Endothelial cell of umbilical vein (primary cell): Measurements from ENCODE around the gene TMEM250.
A peak's percentile ranks its signal among the peaks of the same experiment; 100 is the strongest.

Experiments used
- FOS ChIP-seq: IDR thresholded peaks from 2 replicates; pipeline ENCODE4 v1.6.1; 2011; ENCODE audit warnings: mild to moderate bottlenecking, low read length, moderate library complexity, borderline replicate concordance; ENCODE audit not compliant: insufficient read depth
- POLR2AphosphoS5 ChIP-seq: IDR thresholded peaks from 2 replicates; pipeline ENCODE4 v1.6.1; 2012; ENCODE audit warnings: low read depth, mild to moderate bottlenecking, control low read depth, low read length, moderate library complexity; ENCODE audit not compliant: insufficient read depth
- TF ChIP-seq, protein P1 (sequence below), 2 donors: IDR thresholded peaks; 1 replicate in 1 of 2; 2 replicates in 1 of 2; pipeline ENCODE4 v1.5.1; 2011; ENCODE audit warnings: low read length in 2 of 2, mild to moderate bottlenecking in 2 of 2, moderate library complexity in 2 of 2, control low read depth in 1 of 2, inconsistent platforms in 1 of 2, low read depth in 1 of 2; ENCODE audit not compliant: insufficient read depth in 1 of 2; ENCODE audit errors: extremely low read depth in 1 of 2

DNA sequence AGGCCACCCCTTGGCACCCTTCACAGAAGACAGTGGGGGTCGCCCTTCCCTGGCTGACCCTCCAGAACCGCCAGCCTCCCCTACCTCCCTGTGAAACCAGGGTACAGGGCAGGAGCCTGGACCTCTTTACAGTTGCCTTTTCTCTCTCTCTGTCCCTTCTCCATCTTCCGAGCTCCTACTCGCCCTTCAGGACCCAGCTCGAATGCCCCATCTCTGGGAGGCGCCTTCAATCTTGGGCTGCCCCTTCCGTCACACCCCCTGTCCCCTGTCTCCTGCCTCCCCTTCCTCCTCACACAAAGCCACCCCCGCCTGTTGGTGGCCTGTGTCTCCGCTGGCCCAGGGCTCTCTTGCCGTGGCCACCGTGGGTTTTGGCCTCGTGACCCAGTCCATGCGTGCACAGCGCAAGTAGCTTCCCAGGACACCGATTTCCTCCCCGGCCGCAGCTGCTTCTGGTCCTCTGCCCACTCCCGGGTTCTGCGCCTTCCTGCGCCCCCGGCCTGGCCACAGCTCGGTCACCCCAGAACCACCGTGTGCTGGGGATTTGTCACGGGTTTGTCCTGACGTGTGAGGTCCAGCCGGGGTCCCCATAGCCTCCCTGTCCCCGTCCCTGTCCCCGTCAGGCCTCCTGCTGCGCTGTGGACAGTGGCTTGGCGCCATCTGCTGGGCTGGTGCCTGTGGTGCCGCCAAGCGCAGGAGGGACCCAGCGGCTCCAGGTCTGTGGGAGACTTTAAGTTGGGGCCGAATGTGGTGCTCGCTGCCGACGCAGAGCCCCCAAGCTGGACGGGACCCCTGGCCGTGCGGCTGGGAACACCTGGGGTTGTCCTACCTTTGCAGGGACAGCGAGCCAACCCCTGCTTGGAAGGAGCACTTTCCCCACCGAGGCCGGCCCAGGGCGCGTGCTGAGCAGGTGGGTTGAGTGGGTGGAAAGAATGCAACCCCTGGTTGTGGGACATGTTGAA lies 4.0 kb upstream of the TMEM250 start:
- TF ChIP-seq FOS (no peak), POLR2AphosphoS5 (no peak)
- TF ChIP-seq, protein P1, sequence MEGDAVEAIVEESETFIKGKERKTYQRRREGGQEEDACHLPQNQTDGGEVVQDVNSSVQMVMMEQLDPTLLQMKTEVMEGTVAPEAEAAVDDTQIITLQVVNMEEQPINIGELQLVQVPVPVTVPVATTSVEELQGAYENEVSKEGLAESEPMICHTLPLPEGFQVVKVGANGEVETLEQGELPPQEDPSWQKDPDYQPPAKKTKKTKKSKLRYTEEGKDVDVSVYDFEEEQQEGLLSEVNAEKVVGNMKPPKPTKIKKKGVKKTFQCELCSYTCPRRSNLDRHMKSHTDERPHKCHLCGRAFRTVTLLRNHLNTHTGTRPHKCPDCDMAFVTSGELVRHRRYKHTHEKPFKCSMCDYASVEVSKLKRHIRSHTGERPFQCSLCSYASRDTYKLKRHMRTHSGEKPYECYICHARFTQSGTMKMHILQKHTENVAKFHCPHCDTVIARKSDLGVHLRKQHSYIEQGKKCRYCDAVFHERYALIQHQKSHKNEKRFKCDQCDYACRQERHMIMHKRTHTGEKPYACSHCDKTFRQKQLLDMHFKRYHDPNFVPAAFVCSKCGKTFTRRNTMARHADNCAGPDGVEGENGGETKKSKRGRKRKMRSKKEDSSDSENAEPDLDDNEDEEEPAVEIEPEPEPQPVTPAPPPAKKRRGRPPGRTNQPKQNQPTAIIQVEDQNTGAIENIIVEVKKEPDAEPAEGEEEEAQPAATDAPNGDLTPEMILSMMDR (IDR thresholded peaks at IDR 0.05; ENCODE audit: extremely low read depth in 1 of 2, insufficient read depth in 1 of 2, low read depth in 1 of 2, low read length in 2 of 2) = peak; percentile 97 to 98
